GM23248 (cell line): ENCODE data around the gene TEX13B.

Experiments used
- EZH2 ChIP-seq: fragments of 200-600 bp; sonication (generic); IDR thresholded peaks from 2 replicates; pipeline ENCODE4 v1.6.1; 2018; ENCODE audit warnings: antibody characterized with exemption, mild to moderate bottlenecking; ENCODE audit not compliant: insufficient read depth, poor library complexity, severe bottlenecking
- EZH2phosphoT487 ChIP-seq: fragments of 200-600 bp; sonication (generic); IDR thresholded peaks from 2 replicates; pipeline ENCODE4 v1.6.1; 2018; ENCODE audit warnings: antibody characterized with exemption, moderate library complexity, mild to moderate bottlenecking, low read depth; ENCODE audit not compliant: insufficient read depth

DNA sequence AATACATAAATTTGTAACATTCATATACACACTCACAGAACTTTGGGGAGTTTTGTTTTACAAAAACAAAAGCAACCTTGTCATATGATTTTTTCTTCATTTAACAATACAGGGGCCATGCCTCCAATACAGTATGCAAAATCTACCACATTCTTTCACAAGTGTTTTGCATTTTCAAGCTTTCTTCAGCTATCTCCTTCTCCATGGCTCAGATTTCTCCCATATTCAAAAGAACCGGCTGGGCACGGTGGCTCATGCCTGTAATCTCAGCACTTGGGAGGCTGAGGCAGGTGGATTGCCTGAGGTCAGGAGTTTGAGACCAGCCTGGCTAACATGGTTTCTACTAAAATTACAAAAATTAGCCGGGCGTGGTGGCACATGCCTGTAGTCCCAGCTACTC is 4.1 kb downstream of the TEX13B start:
- TF ChIP-seq EZH2 (no peak), EZH2phosphoT487 (no peak)
